IMR-90 (cell line): ENCODE results near the gene USP33. TPM values are rescaled to one million over a fixed set of nuclear protein-coding genes. Genes with fewer than 3 reads are reported as not detected.

Source experiments
- ATAC-seq: fragments of 200-7000 bp; cut with Tn5 transposase; 2 replicates; pipeline ENCODE4 v1.9.1; 2020; ENCODE audit warnings: low read depth, mild to moderate bottlenecking, moderate library complexity
- BruUV-seq: library from RNA; stranded (reverse); fragments of 400-500 nt; replicated peaks from 2 replicates; lab custom pipeline; 2021; lab: Mats Ljungman, UMichigan
- CTCF ChIA-PET: fragments of 300-600 bp; formaldehyde crosslinking; extraction: SDS; loops from one replicate; lab custom pipeline; 2021; ENCODE audit warnings: antibody characterized with exemption; lab: Yijun Ruan, JAX
- POLR2A ChIA-PET: fragments of 300-600 bp; sonication (Branson Sonifier 250); formaldehyde crosslinking; loops from one replicate; lab custom pipeline; 2022; ENCODE audit warnings: antibody characterized with exemption; ENCODE audit not compliant: unreplicated experiment; lab: Charles Lee
- DNase-seq: peaks from one replicate; pipeline ENCODE4 v3.0.0; 2013
- H2AFZ ChIP-seq: replicated peaks from 2 replicates; pipeline ENCODE3; 2013; ENCODE audit warnings: low read length, mild to moderate bottlenecking; ENCODE audit not compliant: poor library complexity
- H2AK5ac ChIP-seq: 2 replicates; pipeline ENCODE4 v1.6.1; 2013; ENCODE audit warnings: low read depth, low read length, inconsistent platforms
- H2AK9ac ChIP-seq: replicated peaks from 2 replicates; pipeline ENCODE3; 2013; ENCODE audit warnings: mild to moderate bottlenecking, low read depth, low read length, moderate library complexity; ENCODE audit not compliant: poor library complexity
- H2BK120ac ChIP-seq: 2 replicates; pipeline ENCODE4 v1.6.1; 2013; ENCODE audit warnings: low read depth, low read length, inconsistent platforms
- H2BK15ac ChIP-seq: 3 replicates; pipeline ENCODE4 v1.6.1; 2013; ENCODE audit warnings: low read depth, low read length, inconsistent platforms
- H2BK20ac ChIP-seq: 2 replicates; pipeline ENCODE4 v1.6.1; 2013; ENCODE audit warnings: low read depth, mild to moderate bottlenecking, inconsistent platforms, low read length, moderate library complexity
- H2BK5ac ChIP-seq: 2 replicates; pipeline ENCODE4 v1.6.1; 2013; ENCODE audit warnings: mild to moderate bottlenecking, low read depth, low read length, inconsistent platforms; ENCODE audit not compliant: poor library complexity, severe bottlenecking
- H3K14ac ChIP-seq: replicated peaks from 2 replicates; pipeline ENCODE4 v1.6.1; 2013; ENCODE audit warnings: low read depth, low read length, inconsistent platforms
- H3K18ac ChIP-seq: 2 replicates; pipeline ENCODE4 v1.6.1; 2013; ENCODE audit warnings: low read depth, low read length, control low read depth
- H3K23ac ChIP-seq: 2 replicates; pipeline ENCODE4 v1.6.1; 2013; ENCODE audit warnings: low read depth, low read length, inconsistent platforms
- H3K27ac ChIP-seq: 2 replicates; pipeline ENCODE4 v1.5.1; 2013; ENCODE audit warnings: mild to moderate bottlenecking, control low read depth, low read length; ENCODE audit not compliant: insufficient read depth
- H3K27me3 ChIP-seq: 2 replicates; pipeline ENCODE4 v1.6.1; 2013; ENCODE audit warnings: low read length; ENCODE audit not compliant: control insufficient read depth, insufficient read depth
- H3K36me3 ChIP-seq: 2 replicates; pipeline ENCODE4 v1.6.1; 2013; ENCODE audit warnings: low read length, mixed read lengths; ENCODE audit not compliant: control insufficient read depth, insufficient read depth
- H3K4ac ChIP-seq: 2 replicates; pipeline ENCODE4 v1.6.1; 2013; ENCODE audit warnings: low read depth, low read length, inconsistent platforms
- H3K4me1 ChIP-seq: 2 replicates; pipeline ENCODE4 v1.6.1; 2013; ENCODE audit warnings: low read length, mixed read lengths; ENCODE audit not compliant: control insufficient read depth, insufficient read depth
- H3K4me2 ChIP-seq: 2 replicates; pipeline ENCODE4 v1.6.1; 2013; ENCODE audit warnings: low read depth, mild to moderate bottlenecking, control low read depth, low read length, moderate library complexity
- H3K4me3 ChIP-seq: 2 replicates; pipeline ENCODE4 v1.5.1; 2013; ENCODE audit warnings: low read depth, mild to moderate bottlenecking, control low read depth, low read length, moderate library complexity; ENCODE audit not compliant: insufficient read depth
- H3K56ac ChIP-seq: 2 replicates; pipeline ENCODE4 v1.6.1; 2013; ENCODE audit warnings: low read length, inconsistent platforms; ENCODE audit not compliant: insufficient read depth; ENCODE audit errors: extremely low read depth
- H3K79me1 ChIP-seq, 2 experiments: 2 replicates each; pipeline ENCODE4 v1.6.1; 2013; ENCODE audit warnings: low read length in 2 of 2, inconsistent platforms in 1 of 2, low read depth in 1 of 2
- H3K9ac ChIP-seq: 2 replicates; pipeline ENCODE4 v1.6.1; 2013; ENCODE audit warnings: low read depth, low read length, control low read depth
- H3K9me1 ChIP-seq: 2 replicates; pipeline ENCODE4 v1.6.1; 2013; ENCODE audit warnings: low read length, inconsistent platforms; ENCODE audit not compliant: insufficient read depth
- H3K9me3 ChIP-seq: 2 replicates; pipeline ENCODE4 v1.6.1; 2013; ENCODE audit warnings: low read length; ENCODE audit not compliant: control insufficient read depth, insufficient read depth
- H4K20me1 ChIP-seq: 2 replicates; pipeline ENCODE4 v1.6.1; 2013; ENCODE audit warnings: low read length, inconsistent platforms; ENCODE audit not compliant: insufficient read depth
- H4K5ac ChIP-seq: 2 replicates; pipeline ENCODE4 v1.6.1; 2013; ENCODE audit warnings: mild to moderate bottlenecking, low read depth, low read length, control low read depth
- H4K8ac ChIP-seq, 2 experiments: 2 replicates each; pipeline ENCODE4 v1.6.1; 2013; ENCODE audit warnings: low read depth in 2 of 2, low read length in 2 of 2, control low read depth in 1 of 2, inconsistent platforms in 1 of 2
- H4K91ac ChIP-seq: 2 replicates; pipeline ENCODE4 v1.6.1; 2013; ENCODE audit warnings: low read depth, low read length, inconsistent platforms; ENCODE audit not compliant: insufficient read depth
- BHLHE40 ChIP-seq: fragments of 150-350 bp; IDR thresholded peaks from 2 replicates; pipeline ENCODE4 v1.6.1; 2016; ENCODE audit warnings: mild to moderate bottlenecking, low read depth, low read length
- CEBPB ChIP-seq: IDR thresholded peaks from 2 replicates; pipeline ENCODE4 v1.6.1; 2012; ENCODE audit warnings: low read depth, low read length, improper control_type of control experiment
- CHD1 ChIP-seq: IDR thresholded peaks from 2 replicates; pipeline ENCODE4 v1.6.1; 2012; ENCODE audit warnings: low read depth, low read length, improper control_type of control experiment
- CTCF ChIP-seq: conservative IDR thresholded peaks from 2 replicates; pipeline ENCODE4 v1.5.1; 2012; ENCODE audit warnings: mild to moderate bottlenecking, low read depth, low read length, improper control_type of control experiment
- ELK1 ChIP-seq: fragments of 150-350 bp; IDR thresholded peaks from 2 replicates; pipeline ENCODE4 v1.6.1; 2016; ENCODE audit warnings: low read depth, mild to moderate bottlenecking, low read length, moderate library complexity, borderline replicate concordance
- FOS ChIP-seq: fragments of 150-350 bp; IDR thresholded peaks from 2 replicates; pipeline ENCODE4 v1.6.1; 2016; ENCODE audit warnings: low read depth, low read length
- MAFK ChIP-seq: IDR thresholded peaks from 2 replicates; pipeline ENCODE4 v1.6.1; 2012; ENCODE audit warnings: low read depth, low read length, improper control_type of control experiment
- MAZ ChIP-seq: IDR thresholded peaks from 2 replicates; pipeline ENCODE4 v1.6.1; 2012; ENCODE audit warnings: low read depth, mild to moderate bottlenecking, low read length, improper control_type of control experiment, moderate library complexity, borderline replicate concordance
- MXI1 ChIP-seq: IDR thresholded peaks from 2 replicates; pipeline ENCODE4 v1.6.1; 2012; ENCODE audit warnings: low read depth, mild to moderate bottlenecking, low read length, moderate library complexity, borderline replicate concordance
- NFE2L2 ChIP-seq: fragments of 150-350 bp; IDR thresholded peaks from 2 replicates; pipeline ENCODE4 v1.6.1; 2016; ENCODE audit warnings: low read depth, mild to moderate bottlenecking, low read length
- POLR2A ChIP-seq: IDR thresholded peaks from 2 replicates; pipeline ENCODE4 v1.6.1; 2012; ENCODE audit warnings: mild to moderate bottlenecking, low read depth, low read length
- RAD21 ChIP-seq: IDR thresholded peaks from 2 replicates; pipeline ENCODE4 v1.6.1; 2012; ENCODE audit warnings: low read length, improper control_type of control experiment
- RCOR1 ChIP-seq: IDR thresholded peaks from 2 replicates; pipeline ENCODE4 v1.6.1; 2012; ENCODE audit warnings: mild to moderate bottlenecking, low read length, improper control_type of control experiment; ENCODE audit not compliant: insufficient replicate concordance
- RFX5 ChIP-seq: IDR thresholded peaks from 2 replicates; pipeline ENCODE4 v1.8.0; 2012; ENCODE audit warnings: low read depth, mild to moderate bottlenecking, low read length, moderate library complexity
- SMC3 ChIP-seq: fragments of 150-350 bp; IDR thresholded peaks from 2 replicates; pipeline ENCODE4 v1.6.1; 2016; ENCODE audit warnings: low read depth, mild to moderate bottlenecking, antibody characterized with exemption, low read length, moderate library complexity
- USF2 ChIP-seq: fragments of 150-350 bp; IDR thresholded peaks from 2 replicates; pipeline ENCODE4 v1.6.1; 2017; ENCODE audit warnings: mild to moderate bottlenecking, antibody characterized with exemption, low read length, low read depth
- WGBS, 2 experiments: methylation state at CpG; one replicate each; pipeline versions ENCODE4 v1.1.5 to v1.1.7; 2013; ENCODE audit warnings: missing lambda C conversion rate in 2 of 2; ENCODE audit not compliant: insufficient read length in 1 of 2; ENCODE audit errors: extremely low coverage in 2 of 2; 5-methylcytosine and 5-hydroxymethylcytosine counted together
- dilution Hi-C: fragments of 300-500 bp; cut with HindIII; formaldehyde crosslinking; loops from one replicate; pipeline ENCODE4 v1.14.3; 2018; ENCODE audit warnings: low sequenced_read_pairs; ENCODE audit not compliant: unreplicated experiment
- in situ Hi-C: fragments of 300-500 bp; cut with MboI; formaldehyde crosslinking; loops from 3 replicates; pipeline ENCODE4 v1.14.3; 2019; ENCODE audit warnings: low sequenced_read_pairs, inconsistent platforms, mixed read lengths
- intact Hi-C: fragments of 100-400 bp; cut with micrococcal nuclease; formaldehyde crosslinking; loops from 2 replicates; pipeline ENCODE4 v1.10.0; 2022
- polyA plus RNA-seq, 3 experiments: library from polyadenylated mRNA; depleted of rRNA; stranded (reverse); fragments of >200 nt; gene quantifications; 2 replicates each; pipeline ENCODE4 v1.2.3, GENCODE V29; 2012; ENCODE audit warnings: low replicate concordance in 1 of 3
- total RNA-seq: library from RNA; depleted of rRNA; stranded (reverse); fragments of >200 nt; gene quantifications from 2 replicates; pipeline ENCODE4 v1.2.3, GENCODE V29; 2012

The USP33 gene
- total and polyA plus RNA-seq, 2 of the 4 experiments (the other 2 are of a cell fraction), result 33.7 to 64.5 TPM

- in situ Hi-C loops, result no loop called here
- H2AK5ac ChIP-seq, result no peak overlapping the region
- CTCF ChIA-PET, result no interaction called here
- H4K91ac ChIP-seq, result no peak overlapping the region
- ATAC-seq (no peak), DNase-seq (no peak)
- no peak overlapping the region for H2BK15ac ChIP-seq
- H3K56ac ChIP-seq, result no peak overlapping the region
- H3K18ac ChIP-seq, result no peak overlapping the region
- H2AK9ac ChIP-seq, result no peak overlapping the region
- no peak overlapping the region for H3K23ac ChIP-seq
- WGBS, 2 experiments, result 57% methylated on average over 3 of the region's 7 CpGs; no CpG with 5 or more reads in 1 of the 2 experiments
- POLR2A ChIA-PET, result no interaction called here
- no peak overlapping the region for H2AFZ ChIP-seq
- peaks cover 6% of the 10 kb centered on the region; the same call in 1 of the 2 replicates for H3K9me1 ChIP-seq
- no peak overlapping the region for H4K5ac ChIP-seq
- intact Hi-C loops, result no loop called here
- no peak overlapping the region for H2BK20ac ChIP-seq
- no peak overlapping the region for H3K14ac ChIP-seq
- H3K27me3 ChIP-seq, result no peaks in the 10 kb centered on the region
- H3K4me2 ChIP-seq, result no peak overlapping the region
- H3K27ac ChIP-seq, result no peak overlapping the region
- peaks cover 31% of the 10 kb centered on the region for H4K20me1 ChIP-seq
- H3K9ac ChIP-seq, result no peak overlapping the region
- H3K4me1 ChIP-seq, result no peaks in the 10 kb centered on the region
- dilution Hi-C loops, result no loop called here
- TF ChIP-seq RCOR1 (no peak), CEBPB (no peak), ELK1 (no peak), FOS (no peak), BHLHE40 (no peak), NFE2L2 (no peak), RAD21 (no peak), USF2 (no peak), RFX5 (no peak), SMC3 (no peak), CHD1 (no peak), MAZ (no peak), CTCF (no peak), MAFK (no peak), POLR2A (no peak), MXI1 (no peak)
- H3K79me1 ChIP-seq, result peaks cover 15 to 50% of the 10 kb centered on the region in 2 experiments
- no peak overlapping the region for H2BK120ac ChIP-seq
- BruUV-seq, result no TSS peak
- H2BK5ac ChIP-seq, result no peak overlapping the region
- H3K4me3 ChIP-seq, result no peak overlapping the region
- no peaks in the 10 kb centered on the region for H3K9me3 ChIP-seq
- peaks cover 5% of the 10 kb centered on the region; the same call in 1 of the 2 replicates for H3K36me3 ChIP-seq
- no peak overlapping the region for H3K4ac ChIP-seq
- no peak overlapping the region for H4K8ac ChIP-seq
Observed at GRCh38 chr1:77744576-77744975, 15.1 kb downstream of the USP33 start.
